Large intestine (tissue), 3 donors: ENCODE measurements around the gene NRXN2. TPM values are rescaled to one million over a fixed set of nuclear protein-coding genes. Genes with fewer than 3 reads are reported as not detected.

Experiments used
- DNase-seq, 2 donors: peaks; one replicate each; pipeline versions ENCODE4 v3.0.0 to v3.0.0-alpha.2; 2013
- H3K27ac ChIP-seq: one replicate; pipeline ENCODE4 v1.5.1; 2013; ENCODE audit warnings: low read length
- H3K27me3 ChIP-seq: 2 replicates; pipeline ENCODE4 v1.6.1; 2013; ENCODE audit warnings: low read length; ENCODE audit not compliant: control insufficient read depth, insufficient read depth
- H3K36me3 ChIP-seq: 2 replicates; pipeline ENCODE4 v1.6.1; 2013; ENCODE audit warnings: low read length; ENCODE audit not compliant: control insufficient read depth, insufficient read depth
- H3K4me1 ChIP-seq: one replicate; pipeline ENCODE4 v1.6.1; 2013; ENCODE audit warnings: low read length; ENCODE audit not compliant: control insufficient read depth, insufficient read depth
- H3K4me3 ChIP-seq: one replicate; pipeline ENCODE4 v1.5.1; 2013; ENCODE audit warnings: low read length
- H3K9me3 ChIP-seq: one replicate; pipeline ENCODE4 v1.6.1; 2013; ENCODE audit warnings: mild to moderate bottlenecking, low read depth, low read length, moderate library complexity; ENCODE audit not compliant: control insufficient read depth
- WGBS: methylation state at CpG from one replicate; pipeline ENCODE4 v1.1.5; 2013; ENCODE audit warnings: low lambda C conversion rate; ENCODE audit not compliant: insufficient coverage; 5-methylcytosine and 5-hydroxymethylcytosine counted together
- polyA plus RNA-seq: library from polyadenylated mRNA; unstranded; fragments of 120-200 nt; gene quantifications from one replicate; pipeline ENCODE4 v1.2.1, GENCODE V29; 2013

NRXN2 gene
- polyA plus RNA-seq, 1 donor: 13.8 TPM

DNA sequence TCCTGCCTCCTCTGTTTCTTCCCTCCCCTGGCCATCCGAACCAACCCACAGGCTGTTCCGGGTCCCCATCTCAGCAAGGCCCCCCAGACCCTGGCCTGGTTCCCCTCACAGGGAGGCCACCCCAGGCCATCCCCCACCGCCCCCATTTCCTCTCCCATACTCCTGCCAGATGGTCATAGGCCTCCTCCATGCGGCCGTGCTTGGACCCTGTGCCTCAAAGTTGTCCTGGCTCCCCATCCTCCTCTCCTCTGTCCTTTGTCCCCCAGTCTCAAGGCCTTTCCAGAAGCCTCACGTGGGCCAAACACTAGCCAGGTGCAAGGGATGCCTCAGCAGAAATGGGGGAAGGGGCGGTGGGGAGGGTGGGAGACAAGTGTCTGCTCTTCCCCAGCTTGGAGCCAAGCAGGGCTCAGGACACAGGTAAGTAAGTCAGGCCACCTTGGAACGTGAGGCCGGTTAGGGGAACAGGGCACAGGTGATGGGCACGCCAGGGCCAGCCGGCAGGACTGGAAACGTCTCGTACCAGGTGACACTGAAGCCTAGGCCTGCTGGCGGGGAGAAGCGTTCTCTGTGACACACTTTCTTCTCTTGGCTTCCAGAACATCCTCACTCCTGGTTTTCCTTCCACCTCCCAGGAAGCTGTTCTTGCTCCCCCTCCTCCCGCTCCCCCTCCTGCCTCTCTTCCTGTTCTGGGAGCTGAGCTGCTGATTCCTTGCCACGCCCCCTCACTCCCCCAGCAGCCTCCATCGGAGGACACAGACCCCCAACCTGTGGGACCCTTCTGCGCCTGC, 163.5 kb downstream of the NRXN2 start:
- Histone ChIP-seq H3K4me3 (no peak overlapping the region), H3K27ac (no peak overlapping the region), H3K9me3 (no peaks in the 10 kb centered on the region), H3K4me1 (peaks cover 31% of the 10 kb centered on the region), H3K36me3 (no peaks in the 10 kb centered on the region), H3K27me3 (no peaks in the 10 kb centered on the region)
- WGBS: no CpG with 5 or more reads among the region's 19 CpGs
- no peak for DNase-seq

DNA sequence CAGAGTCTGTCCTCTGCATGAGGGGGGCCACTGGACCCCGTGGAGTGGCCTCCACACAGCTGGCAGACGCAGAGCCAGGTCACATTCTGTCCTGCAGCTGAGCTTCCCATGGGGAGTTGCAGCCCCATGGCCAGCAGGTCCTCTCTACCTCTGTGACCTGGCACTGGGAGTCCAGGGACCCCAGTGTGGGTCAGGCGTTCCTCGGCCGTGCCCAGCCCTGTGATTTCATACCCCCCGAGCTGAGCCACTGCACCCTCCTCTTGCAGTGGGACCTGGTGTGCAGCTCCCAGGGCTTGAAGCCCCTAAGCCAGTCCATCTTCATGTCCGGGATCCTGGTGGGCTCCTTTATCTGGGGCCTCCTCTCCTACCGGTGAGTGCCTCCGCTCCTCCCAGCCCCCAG, 164.1 kb downstream of the NRXN2 start:
- Histone ChIP-seq H3K27ac (no peak overlapping the region), H3K27me3 (no peaks in the 10 kb centered on the region), H3K9me3 (no peaks in the 10 kb centered on the region), H3K4me1 (peaks cover 36% of the 10 kb centered on the region), H3K4me3 (no peak overlapping the region), H3K36me3 (no peaks in the 10 kb centered on the region)
- no CpG with 5 or more reads among the region's 9 CpGs for WGBS
- DNase-seq: no peak

DNA sequence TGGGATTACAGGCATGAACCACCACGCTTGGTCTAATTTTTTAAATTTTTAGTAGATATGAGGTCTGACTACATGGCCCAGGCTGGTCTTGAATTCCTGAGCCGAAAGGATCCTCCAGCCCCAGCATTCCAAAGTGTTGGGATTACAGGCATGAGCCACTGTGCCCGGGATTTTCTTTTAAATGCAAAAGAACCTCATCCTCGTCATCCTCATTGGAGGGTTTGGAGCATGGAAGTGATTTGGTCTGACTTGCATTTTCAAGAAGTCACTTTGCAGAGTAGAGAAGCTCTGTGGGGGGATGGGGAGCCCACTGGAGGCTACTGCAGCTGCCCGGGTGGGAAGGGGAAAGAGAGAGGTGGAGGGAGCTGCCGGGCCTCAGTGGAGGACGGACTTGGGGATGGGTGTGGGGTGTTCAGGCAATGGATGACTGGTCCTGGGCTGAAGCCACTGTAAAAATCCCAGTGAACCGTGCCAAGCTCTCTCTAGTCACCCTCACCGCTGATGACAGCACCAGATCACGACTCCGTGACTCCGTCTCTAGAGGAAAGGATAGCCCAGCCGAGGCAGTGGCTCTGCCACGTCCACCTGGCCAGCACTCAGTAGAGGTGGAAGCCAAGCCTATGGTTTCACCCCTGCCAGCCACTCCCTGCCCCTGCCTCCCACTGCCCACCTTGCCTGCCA, 164.8 kb downstream of the NRXN2 start:
- Histone ChIP-seq H3K27me3 (no peaks in the 10 kb centered on the region), H3K4me3 (no peak overlapping the region), H3K9me3 (no peaks in the 10 kb centered on the region), H3K36me3 (no peaks in the 10 kb centered on the region), H3K27ac (no peak overlapping the region), H3K4me1 (peaks cover 39% of the 10 kb centered on the region)
- WGBS: 100% methylated on average over 1 of the region's 14 CpGs
- no peak for DNase-seq

- no peak overlapping the region for H3K4me3 ChIP-seq
- WGBS: no CpG with 5 or more reads among the region's 12 CpGs
- no peak for DNase-seq
- no peaks in the 10 kb centered on the region for H3K36me3 ChIP-seq
- H3K9me3 ChIP-seq: peaks cover 3% of the 10 kb centered on the region
- no peaks in the 10 kb centered on the region for H3K27me3 ChIP-seq
- H3K27ac ChIP-seq: no peak overlapping the region
- peaks cover 39% of the 10 kb centered on the region for H3K4me1 ChIP-seq
These were observed 166.2 kb downstream of the NRXN2 start for GRCh38 chr11:64556721-64557250.

Other genes with a start within 250 kb of the NRXN2 start
- 0.30 TPM for gene SLC22A11, start 167.3 kb downstream of the NRXN2 start, polyA plus RNA-seq
- gene SLC22A12, start 132.0 kb downstream of the NRXN2 start, polyA plus RNA-seq: 0.03 TPM
- gene RASGRP2, start 20.9 kb upstream of the NRXN2 start, polyA plus RNA-seq: 10.7 TPM
- gene PYGM, start 36.8 kb upstream of the NRXN2 start, polyA plus RNA-seq: 2.4 TPM
- gene SF1, start 55.3 kb upstream of the NRXN2 start, polyA plus RNA-seq: 360 TPM
- gene MAP4K2, start 80.0 kb upstream of the NRXN2 start, polyA plus RNA-seq: 13.5 TPM
- 29.0 TPM for gene MEN1, start 87.4 kb upstream of the NRXN2 start, polyA plus RNA-seq
- gene CDC42BPG, start 121.5 kb upstream of the NRXN2 start, polyA plus RNA-seq: 5.5 TPM
- 94.8 TPM for gene EHD1, start 155.4 kb upstream of the NRXN2 start, polyA plus RNA-seq
- 18.4 TPM for gene ATG2A, start 194.0 kb upstream of the NRXN2 start, polyA plus RNA-seq
- 11.6 TPM for gene PPP2R5B, start 201.5 kb upstream of the NRXN2 start, polyA plus RNA-seq
- gene GPHA2, start 212.7 kb upstream of the NRXN2 start, polyA plus RNA-seq: 0.24 TPM
- 0.09 TPM for gene MAJIN, start 248.9 kb upstream of the NRXN2 start, polyA plus RNA-seq